Fibroblast of mammary gland (primary cell): ENCODE results near the gene SLC37A1.
A peak's percentile ranks its signal among the peaks of the same experiment; 100 is the strongest.

Experiments used
- DNase-seq: peaks from one replicate; pipeline ENCODE4 v3.0.0-alpha.2; 2010; ENCODE audit warnings: low read depth
- H3K4me3 ChIP-seq: 2 replicates; pipeline ENCODE4 v1.5.1; 2011; ENCODE audit warnings: low read depth, mild to moderate bottlenecking, low read length, moderate library complexity; ENCODE audit not compliant: control insufficient read depth
- CTCF ChIP-seq: conservative IDR thresholded peaks from 2 replicates; pipeline ENCODE4 v1.5.1; 2011; ENCODE audit warnings: low read depth, low read length, inconsistent platforms; ENCODE audit not compliant: control insufficient read depth, insufficient read depth

Gene SLC37A1

GRCh38 chr21:42570841-42571387, 57.3 kb downstream of the SLC37A1 start:
- DNase-seq: no peak
- TF ChIP-seq CTCF: no peak

GRCh38 chr21:42571391-42572150, 57.9 kb downstream of the SLC37A1 start:
- no peak for TF ChIP-seq CTCF
- DNase-seq: no peak

More at GRCh38 chr21:42570841-42571387, 57.3 kb downstream of the SLC37A1 start:
- H3K4me3 ChIP-seq: no peak overlapping the region

GRCh38 chr21:42572906-42573495, 59.3 kb downstream of the SLC37A1 start:
- H3K4me3 ChIP-seq: no peak overlapping the region
- TF ChIP-seq CTCF: no peak
- no peak for DNase-seq

More at GRCh38 chr21:42571391-42572150, 57.9 kb downstream of the SLC37A1 start:
- H3K4me3 ChIP-seq: no peak overlapping the region

DNA sequence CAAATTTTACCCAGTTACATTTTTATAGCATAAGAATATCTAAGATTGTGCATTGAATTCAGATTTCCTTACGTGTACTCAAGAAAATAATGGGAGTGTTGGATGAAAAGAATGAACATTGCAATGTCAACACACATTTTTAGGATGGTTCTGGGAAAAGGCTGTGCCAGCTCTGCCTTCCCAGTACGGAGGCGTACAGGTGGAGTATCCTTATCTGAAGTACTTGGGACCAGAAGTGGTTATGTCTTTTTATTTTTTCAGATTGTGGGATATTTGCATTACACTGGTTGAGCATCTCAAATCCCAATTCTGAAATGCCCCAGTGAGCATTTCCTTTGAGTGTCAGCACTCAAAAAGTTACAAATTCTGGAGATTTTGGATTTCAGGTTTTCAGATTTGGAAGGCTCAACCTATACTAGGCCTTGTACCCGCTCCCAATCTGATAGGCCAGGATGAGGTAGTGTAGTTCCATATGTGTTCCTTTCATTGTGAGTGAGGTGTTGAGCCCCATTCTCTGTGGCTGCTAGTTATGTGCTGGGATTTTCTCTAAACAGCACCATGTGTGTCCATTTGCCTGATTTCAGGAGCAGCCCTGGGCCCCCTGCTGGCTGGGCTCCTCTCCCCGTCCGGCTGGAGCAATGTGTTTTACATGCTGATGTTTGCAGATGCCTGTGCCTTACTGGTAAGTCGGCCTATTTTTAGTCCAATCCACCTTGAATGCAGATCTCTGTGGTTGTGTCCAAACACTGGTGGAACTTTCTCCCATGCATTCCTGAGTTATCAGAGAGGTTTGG, 60.8 kb downstream of the SLC37A1 start:
- peak; percentile 39 for TF ChIP-seq CTCF
- DNase-seq: peak; percentile 24
- H3K4me3 ChIP-seq: no peak overlapping the region

- no peak for TF ChIP-seq CTCF
These were observed 61.5 kb downstream of the SLC37A1 start for GRCh38 chr21:42575111-42575510.

DNA sequence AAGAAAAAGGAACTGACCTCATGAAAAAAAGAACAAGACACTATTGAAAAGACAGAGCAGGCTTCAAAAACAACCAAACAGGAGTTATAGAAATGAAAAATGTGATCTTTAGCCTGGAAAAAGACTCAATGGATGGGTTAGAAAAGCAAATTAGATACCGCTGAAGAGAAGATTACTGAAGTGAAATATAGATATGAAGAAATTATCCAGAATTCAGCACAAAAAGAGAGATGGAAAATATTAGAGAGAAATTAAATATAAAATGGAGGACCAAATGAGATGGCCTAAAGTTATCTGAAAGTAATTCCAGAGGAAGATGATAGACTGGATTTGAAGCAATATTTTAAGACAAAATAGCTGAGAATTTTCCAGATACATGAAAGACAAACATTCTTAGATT, 63.0 kb downstream of the SLC37A1 start:
- TF ChIP-seq CTCF: no peak
- DNase-seq: no peak
- H3K4me3 ChIP-seq: no peak overlapping the region

More at GRCh38 chr21:42575111-42575510, 61.5 kb downstream of the SLC37A1 start:
- DNase-seq: no peak
- H3K4me3 ChIP-seq: no peak overlapping the region
